HepG2 (cell line): ENCODE measurements around the gene CIAO2B. TPM values are rescaled to one million over a fixed set of nuclear protein-coding genes. Genes with fewer than 3 reads are reported as not detected.

Experiments
- ATAC-seq: fragments of 200-7000 bp; cut with Tn5 transposase; 3 replicates; pipeline ENCODE4 v1.9.1; 2020; ENCODE audit warnings: mild to moderate bottlenecking, moderate library complexity
- BruUV-seq: library from RNA; stranded (reverse); fragments of 400-500 nt; replicated peaks from 2 replicates; lab custom pipeline; 2021; lab: Mats Ljungman, UMichigan
- CTCF ChIA-PET: fragments of 300-600 bp; formaldehyde crosslinking; extraction: SDS; loops from one replicate; lab custom pipeline; 2021; ENCODE audit warnings: low total read pairs, inconsistent platforms, low intra/inter-chr PET ratio; lab: Yijun Ruan, JAX
- POLR2A ChIA-PET: fragments of 350-600 bp; sonication (Branson Sonifier 250); formaldehyde crosslinking; loops from one replicate; lab custom pipeline; 2020; ENCODE audit warnings: antibody characterized with exemption, inconsistent platforms; lab: Yijun Ruan, JAX
- DNase-seq: peaks from one replicate; pipeline ENCODE4 v3.0.0-alpha.2; 2015; ENCODE audit warnings: low spot score
- FAIRE-seq: peaks from 3 replicates; lab custom pipeline; 2011; peaks lifted over from hg19 to GRCh38; lab: Jason Lieb, UNC
- H2AFZ ChIP-seq: one replicate; pipeline ENCODE4 v1.6.1; 2011; ENCODE audit warnings: low read length, inconsistent platforms
- H3K27ac ChIP-seq: fragments of 300-600 bp; 3 replicates; pipeline ENCODE4 v1.8.0; 2011; ENCODE audit warnings: mixed run types, mild to moderate bottlenecking, mixed read lengths, low read length, inconsistent platforms; ENCODE audit not compliant: insufficient read depth; ENCODE audit errors: extremely low read length
- H3K27me3 ChIP-seq, 2 experiments: fragments of 200-600 bp in 1 of 2; 2 replicates in 1 of 2; 3 replicates in 1 of 2; pipeline versions ENCODE4 v1.6.0 to v1.8.0; 2011; ENCODE audit warnings: low read length in 2 of 2, mild to moderate bottlenecking in 2 of 2, moderate library complexity in 2 of 2, inconsistent platforms in 1 of 2; ENCODE audit not compliant: insufficient read depth in 2 of 2, control insufficient read depth in 1 of 2
- H3K36me3 ChIP-seq, 2 experiments: fragments of 200-600 bp in 1 of 2; replicated peaks in 1 of 2; 2 replicates in 1 of 2; 3 replicates in 1 of 2; pipeline versions ENCODE4 v1.5.1 to v1.8.0; 2011; ENCODE audit warnings: low read length in 2 of 2, inconsistent platforms in 1 of 2; ENCODE audit not compliant: insufficient read depth in 2 of 2, control insufficient read depth in 1 of 2
- H3K4me1 ChIP-seq: 2 replicates; pipeline ENCODE4 v1.5.1; 2012; ENCODE audit warnings: low read length, inconsistent platforms; ENCODE audit not compliant: insufficient read depth
- H3K4me2 ChIP-seq: 2 replicates; pipeline ENCODE4 v1.6.0; 2011; ENCODE audit warnings: low read depth, low read length, inconsistent platforms
- H3K4me3 ChIP-seq, 3 experiments: fragments of 200-600 bp in 1 of 3; sonication (generic), shearing (Covaris generic) in 1 of 3; replicated peaks in 1 of 3; 2 replicates each; pipeline ENCODE4 v1.5.1; 2011 to 2016; ENCODE audit warnings: low read length in 3 of 3, inconsistent platforms in 2 of 3, low read depth in 2 of 3, mild to moderate bottlenecking in 2 of 3, control low read depth in 1 of 3, mixed read lengths in 1 of 3; ENCODE audit not compliant: insufficient read depth in 1 of 3
- H3K79me2 ChIP-seq: one replicate; pipeline ENCODE4 v1.6.1; 2011; ENCODE audit warnings: low read length, inconsistent platforms; ENCODE audit not compliant: insufficient read depth
- H3K9ac ChIP-seq: 2 replicates; pipeline ENCODE4 v1.6.0; 2011; ENCODE audit warnings: mild to moderate bottlenecking, low read depth, low read length, inconsistent platforms; ENCODE audit not compliant: insufficient read depth
- H3K9me3 ChIP-seq: 2 replicates; pipeline ENCODE4 v1.5.1; 2012; ENCODE audit warnings: mild to moderate bottlenecking, low read length
- H4K20me1 ChIP-seq: 2 replicates; pipeline ENCODE4 v1.6.0; 2011; ENCODE audit warnings: inconsistent platforms, mild to moderate bottlenecking, low read length, moderate library complexity; ENCODE audit not compliant: insufficient read depth
- GPN1 ChIP-seq: sonication (generic); formaldehyde crosslinking; IDR thresholded peaks from 2 replicates; pipeline ENCODE4 v1.5.1; 2020; ENCODE audit warnings: missing genetic modification reagents, borderline replicate concordance
- RARG ChIP-seq: sonication (generic); formaldehyde crosslinking; IDR thresholded peaks from 2 replicates; pipeline ENCODE4 v1.4.0; 2020; ENCODE audit warnings: low read depth, mild to moderate bottlenecking, missing genetic modification reagents
- TBX2 ChIP-seq: sonication (generic); formaldehyde crosslinking; IDR thresholded peaks from 2 replicates; pipeline ENCODE4 v1.5.0; 2020; ENCODE audit warnings: missing genetic modification reagents, mild to moderate bottlenecking, borderline replicate concordance
- XRCC5 ChIP-seq: fragments of 200-400 bp; formaldehyde crosslinking; optimal IDR thresholded peaks from 2 replicates; pipeline ENCODE3; 2017; ENCODE audit warnings: mild to moderate bottlenecking, low read length
- ZC3H13 ChIP-seq: sonication (generic); formaldehyde crosslinking; IDR thresholded peaks from 2 replicates; pipeline ENCODE4 v1.8.1; 2023; ENCODE audit warnings: mild to moderate bottlenecking, missing genetic modification reagents, moderate library complexity
- ZNF136 ChIP-seq: sonication (generic); formaldehyde crosslinking; IDR thresholded peaks from 2 replicates; pipeline ENCODE4 v1.8.1; 2022; ENCODE audit warnings: low read depth, mild to moderate bottlenecking, moderate library complexity, missing genetic modification reagents
- ZNF883 ChIP-seq: sonication (generic); formaldehyde crosslinking; IDR thresholded peaks from 2 replicates; pipeline ENCODE4 v1.5.1; 2020; ENCODE audit warnings: mild to moderate bottlenecking, missing genetic modification reagents; ENCODE audit errors: not compliant biosample characterization
- WGBS: methylation state at CpG from one replicate; pipeline ENCODE4 v1.1.6; 2017; ENCODE audit warnings: low lambda C conversion rate; 5-methylcytosine and 5-hydroxymethylcytosine counted together
- in situ Hi-C: cut with HindIII; loops from 2 replicates; pipeline ENCODE4 v1.10.0; 2017; ENCODE audit warnings: low pct_unique_long_range_greater_than_20kb; ENCODE audit not compliant: extremely low pct_ligation_motif_present
- intact Hi-C: fragments of 100-400 bp; cut with micrococcal nuclease; formaldehyde crosslinking; loops from one replicate; pipeline ENCODE4 v1.10.0; 2022; ENCODE audit not compliant: unreplicated experiment
- polyA plus RNA-seq, 8 experiments: library from polyadenylated mRNA; depleted of rRNA in 3 of 8; stranded (reverse) in 7 of 8; unstranded in 1 of 8; fragments of >200 nt; fragmentation: Illumina TruSeq in 4 of 8; extraction: Trizol in 4 of 8; gene quantifications; 2 replicates each; pipeline versions ENCODE4 v1.2.1 to v1.2.3, GENCODE V29; 2011 to 2016; ENCODE audit warnings: low read depth in 4 of 8, missing spikeins in 1 of 8, mixed read lengths in 1 of 8; ENCODE audit not compliant: insufficient read depth in 1 of 8
- total RNA-seq, 5 experiments: library from RNA; depleted of rRNA; stranded (reverse); fragments of >200 nt; fragmentation: Illumina TruSeq; extraction: Trizol; gene quantifications; 2 replicates each; pipeline ENCODE4 v1.2.3, GENCODE V29; 2016; ENCODE audit warnings: low read depth in 1 of 5
- TF ChIP-seq, protein P1 (sequence below), 2 experiments: sonication (generic) in 1 of 2; formaldehyde crosslinking in 1 of 2; IDR thresholded peaks; 2 replicates each; pipeline versions ENCODE4 v1.4.0 to v1.6.1; 2016 to 2020; ENCODE audit warnings: borderline replicate concordance in 1 of 2, low read depth in 1 of 2, mild to moderate bottlenecking in 1 of 2, missing genetic modification reagents in 1 of 2
- TF ChIP-seq, protein P2 (sequence below): sonication (generic); formaldehyde crosslinking; IDR thresholded peaks from 2 replicates; pipeline ENCODE4 v1.4.0; 2020; ENCODE audit warnings: mild to moderate bottlenecking, missing genetic modification reagents

CIAO2B gene
- total and polyA plus RNA-seq, 2 of the 13 experiments (the other 11 are each of a cell fraction or from before 2014, with no cell fraction given) = 157 to 293 TPM

GRCh38 chr16:66886321-66886720 is 47.9 kb downstream of the CIAO2B start:
- in situ Hi-C loops (no loop called here), intact Hi-C loops (no loop called here)
- Histone ChIP-seq H3K79me2 (peaks cover 24% of the 10 kb centered on the region), H3K36me3 (peaks cover 17 to 33% of the 10 kb centered on the region in 2 experiments), H2AFZ (no peak overlapping the region), H3K4me1 (peaks cover 23% of the 10 kb centered on the region), H3K4me2 (no peak overlapping the region), H4K20me1 (no peaks in the 10 kb centered on the region), H3K9ac (no peak overlapping the region), H3K27ac (no peak overlapping the region), H3K27me3 (no peaks in the 10 kb centered on the region), H3K4me3 (no peak overlapping the region), H3K9me3 (no peaks in the 10 kb centered on the region)
- ATAC-seq (no peak), DNase-seq (no peak), FAIRE-seq (no peak)
- CTCF ChIA-PET = no interaction called here
- 93% methylated on average over 2 of the region's 2 CpGs for WGBS
- TF ChIP-seq XRCC5 (no peak), ZNF883 (CRISPR knock-in tag) (no peak)
- TF ChIP-seq, protein P1, sequence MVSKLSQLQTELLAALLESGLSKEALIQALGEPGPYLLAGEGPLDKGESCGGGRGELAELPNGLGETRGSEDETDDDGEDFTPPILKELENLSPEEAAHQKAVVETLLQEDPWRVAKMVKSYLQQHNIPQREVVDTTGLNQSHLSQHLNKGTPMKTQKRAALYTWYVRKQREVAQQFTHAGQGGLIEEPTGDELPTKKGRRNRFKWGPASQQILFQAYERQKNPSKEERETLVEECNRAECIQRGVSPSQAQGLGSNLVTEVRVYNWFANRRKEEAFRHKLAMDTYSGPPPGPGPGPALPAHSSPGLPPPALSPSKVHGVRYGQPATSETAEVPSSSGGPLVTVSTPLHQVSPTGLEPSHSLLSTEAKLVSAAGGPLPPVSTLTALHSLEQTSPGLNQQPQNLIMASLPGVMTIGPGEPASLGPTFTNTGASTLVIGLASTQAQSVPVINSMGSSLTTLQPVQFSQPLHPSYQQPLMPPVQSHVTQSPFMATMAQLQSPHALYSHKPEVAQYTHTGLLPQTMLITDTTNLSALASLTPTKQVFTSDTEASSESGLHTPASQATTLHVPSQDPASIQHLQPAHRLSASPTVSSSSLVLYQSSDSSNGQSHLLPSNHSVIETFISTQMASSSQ (IDR thresholded peaks at IDR 0.05; ENCODE audit: low read depth) = no peak
- TF ChIP-seq, protein P1 (CRISPR knock-in tag; IDR thresholded peaks at IDR 0.05; ENCODE audit: borderline replicate concordance) = no peak
- TSS peak; percentile 8 for BruUV-seq
- POLR2A ChIA-PET = no interaction called here

DNA sequence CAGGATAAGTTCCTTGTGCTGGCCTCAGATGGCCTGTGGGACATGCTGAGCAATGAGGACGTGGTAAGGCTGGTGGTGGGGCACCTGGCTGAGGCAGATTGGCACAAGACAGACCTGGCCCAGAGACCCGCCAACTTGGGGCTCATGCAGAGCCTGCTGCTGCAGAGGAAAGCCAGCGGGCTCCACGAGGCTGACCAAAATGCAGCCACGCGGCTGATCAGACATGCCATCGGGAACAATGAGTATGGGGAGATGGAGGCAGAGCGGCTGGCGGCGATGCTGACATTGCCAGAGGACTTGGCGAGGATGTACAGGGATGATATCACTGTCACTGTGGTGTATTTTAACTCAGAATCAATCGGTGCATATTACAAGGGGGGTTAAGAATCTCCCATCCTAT is 48.7 kb downstream of the CIAO2B start:
- intact Hi-C loops = no loop called here
- in situ Hi-C loops = no loop called here
- Histone ChIP-seq H3K36me3 (peaks cover 17 to 33% of the 10 kb centered on the region in 2 experiments), H3K79me2 (peaks cover 28% of the 10 kb centered on the region), H3K9ac (no peak overlapping the region), H2AFZ (no peak overlapping the region), H3K4me3 (no peak overlapping the region), H3K27me3 (no peaks in the 10 kb centered on the region), H3K27ac (no peak overlapping the region), H3K9me3 (no peaks in the 10 kb centered on the region), H4K20me1 (no peaks in the 10 kb centered on the region), H3K4me1 (peaks cover 15% of the 10 kb centered on the region), H3K4me2 (no peak overlapping the region)
- BruUV-seq = no TSS peak
- ChIA-PET CTCF (no interaction called here), POLR2A (no interaction called here)
- no peak for TF ChIP-seq TBX2
- TF ChIP-seq RARG (CRISPR knock-in tag) = no peak
- TF ChIP-seq, protein P2, sequence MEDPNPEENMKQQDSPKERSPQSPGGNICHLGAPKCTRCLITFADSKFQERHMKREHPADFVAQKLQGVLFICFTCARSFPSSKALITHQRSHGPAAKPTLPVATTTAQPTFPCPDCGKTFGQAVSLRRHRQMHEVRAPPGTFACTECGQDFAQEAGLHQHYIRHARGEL (CRISPR knock-in tag) = no peak
- peak; percentile 7; the same call in 1 of the 2 replicates for TF ChIP-seq ZC3H13 (CRISPR knock-in tag)
- no peak for TF ChIP-seq GPN1 (CRISPR knock-in tag)
- no peak for TF ChIP-seq ZNF136
- WGBS = 95% methylated on average over 12 of the region's 12 CpGs
- ATAC-seq (no peak), DNase-seq (no peak), FAIRE-seq (no peak)
